Liver (tissue), 3 donors: ENCODE measurements around the gene ADAT2.

Experiments
- FOXA1 ChIP-seq: IDR thresholded peaks from 2 replicates; pipeline ENCODE4 v1.6.1; 2016; ENCODE audit warnings: antibody characterized with exemption
- FOXA2 ChIP-seq: IDR thresholded peaks from 2 replicates; pipeline ENCODE4 v1.6.1; 2016; ENCODE audit warnings: antibody characterized with exemption
- JUND ChIP-seq, 2 donors: IDR thresholded peaks; 2 replicates each; pipeline ENCODE4 v1.6.1; 2016; ENCODE audit warnings: antibody characterized with exemption in 2 of 2
- RAD21 ChIP-seq, 2 donors: IDR thresholded peaks; 2 replicates each; pipeline ENCODE4 v1.6.1; 2016; ENCODE audit warnings: antibody characterized with exemption in 2 of 2, mild to moderate bottlenecking in 2 of 2
- RXRA ChIP-seq, 2 donors: IDR thresholded peaks; 2 replicates each; pipeline ENCODE4 v1.6.1; 2017 to 2018; ENCODE audit warnings: antibody characterized with exemption in 2 of 2, mild to moderate bottlenecking in 1 of 2
- SP1 ChIP-seq: IDR thresholded peaks from 2 replicates; pipeline ENCODE4 v1.6.1; 2018; ENCODE audit warnings: antibody characterized with exemption, mild to moderate bottlenecking
- TAF1 ChIP-seq: conservative IDR thresholded peaks from 2 replicates; pipeline ENCODE4 v1.6.1; 2016; ENCODE audit warnings: antibody characterized with exemption, mild to moderate bottlenecking
- YY1 ChIP-seq: IDR thresholded peaks from 2 replicates; pipeline ENCODE4 v1.6.1; 2016; ENCODE audit warnings: antibody characterized with exemption, mild to moderate bottlenecking
- TF ChIP-seq, protein P1 (sequence below): fragments of 150-350 bp; IDR thresholded peaks from 2 replicates; pipeline ENCODE4 v1.5.1; 2017; ENCODE audit warnings: improper control_type of control experiment, low read depth, low read length; ENCODE audit not compliant: missing input control
- TF ChIP-seq, protein P2 (sequence below): IDR thresholded peaks from 2 replicates; pipeline ENCODE4 v1.6.1; 2016; ENCODE audit warnings: antibody characterized with exemption
- TF ChIP-seq, protein P3 (sequence below): IDR thresholded peaks from 2 replicates; pipeline ENCODE4 v1.6.1; 2016; ENCODE audit warnings: antibody characterized with exemption
- TF ChIP-seq, protein P4 (sequence below): IDR thresholded peaks from 2 replicates; pipeline ENCODE4 v1.6.1; 2016; ENCODE audit warnings: antibody characterized with exemption, mild to moderate bottlenecking
- TF ChIP-seq, protein P5 (sequence below): IDR thresholded peaks from 2 replicates; pipeline ENCODE4 v1.6.1; 2016; ENCODE audit warnings: antibody characterized with exemption
- donor health status: healthy.
- donor health status: healthy.

DNA sequence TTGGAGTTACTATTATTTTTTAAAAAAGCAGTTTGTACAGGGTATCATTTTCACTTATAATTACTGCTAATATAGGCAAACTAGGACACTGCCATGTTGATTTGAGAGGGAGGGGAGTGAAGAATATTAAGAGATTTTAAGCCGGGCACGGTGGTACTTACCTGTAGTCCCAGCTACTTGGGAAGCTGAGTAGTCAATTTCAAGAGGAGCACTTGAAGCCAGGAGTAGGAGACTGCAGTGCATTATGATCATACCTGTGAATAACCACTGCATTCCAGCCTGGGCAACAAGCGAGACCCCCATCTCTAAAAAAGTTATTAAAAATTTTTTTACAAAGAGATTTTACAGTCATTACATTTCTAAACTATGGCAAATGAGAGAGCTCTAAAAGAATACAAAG, 35.7 kb downstream of the ADAT2 start:
- TF ChIP-seq, protein P1, sequence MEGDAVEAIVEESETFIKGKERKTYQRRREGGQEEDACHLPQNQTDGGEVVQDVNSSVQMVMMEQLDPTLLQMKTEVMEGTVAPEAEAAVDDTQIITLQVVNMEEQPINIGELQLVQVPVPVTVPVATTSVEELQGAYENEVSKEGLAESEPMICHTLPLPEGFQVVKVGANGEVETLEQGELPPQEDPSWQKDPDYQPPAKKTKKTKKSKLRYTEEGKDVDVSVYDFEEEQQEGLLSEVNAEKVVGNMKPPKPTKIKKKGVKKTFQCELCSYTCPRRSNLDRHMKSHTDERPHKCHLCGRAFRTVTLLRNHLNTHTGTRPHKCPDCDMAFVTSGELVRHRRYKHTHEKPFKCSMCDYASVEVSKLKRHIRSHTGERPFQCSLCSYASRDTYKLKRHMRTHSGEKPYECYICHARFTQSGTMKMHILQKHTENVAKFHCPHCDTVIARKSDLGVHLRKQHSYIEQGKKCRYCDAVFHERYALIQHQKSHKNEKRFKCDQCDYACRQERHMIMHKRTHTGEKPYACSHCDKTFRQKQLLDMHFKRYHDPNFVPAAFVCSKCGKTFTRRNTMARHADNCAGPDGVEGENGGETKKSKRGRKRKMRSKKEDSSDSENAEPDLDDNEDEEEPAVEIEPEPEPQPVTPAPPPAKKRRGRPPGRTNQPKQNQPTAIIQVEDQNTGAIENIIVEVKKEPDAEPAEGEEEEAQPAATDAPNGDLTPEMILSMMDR = no peak
- TF ChIP-seq, protein P2, sequence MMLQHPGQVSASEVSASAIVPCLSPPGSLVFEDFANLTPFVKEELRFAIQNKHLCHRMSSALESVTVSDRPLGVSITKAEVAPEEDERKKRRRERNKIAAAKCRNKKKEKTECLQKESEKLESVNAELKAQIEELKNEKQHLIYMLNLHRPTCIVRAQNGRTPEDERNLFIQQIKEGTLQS = no peak
- no peak for TF ChIP-seq JUND (IDR thresholded peaks at IDR 0.05)
- TF ChIP-seq FOXA1 = no peak
- TF ChIP-seq, protein P3, sequence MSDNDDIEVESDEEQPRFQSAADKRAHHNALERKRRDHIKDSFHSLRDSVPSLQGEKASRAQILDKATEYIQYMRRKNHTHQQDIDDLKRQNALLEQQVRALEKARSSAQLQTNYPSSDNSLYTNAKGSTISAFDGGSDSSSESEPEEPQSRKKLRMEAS = no peak
- TF ChIP-seq RXRA (IDR thresholded peaks at IDR 0.05) = no peak
- no peak for TF ChIP-seq FOXA2
- no peak for TF ChIP-seq YY1
- no peak for TF ChIP-seq SP1
- TF ChIP-seq TAF1 = no peak
- TF ChIP-seq, protein P4, sequence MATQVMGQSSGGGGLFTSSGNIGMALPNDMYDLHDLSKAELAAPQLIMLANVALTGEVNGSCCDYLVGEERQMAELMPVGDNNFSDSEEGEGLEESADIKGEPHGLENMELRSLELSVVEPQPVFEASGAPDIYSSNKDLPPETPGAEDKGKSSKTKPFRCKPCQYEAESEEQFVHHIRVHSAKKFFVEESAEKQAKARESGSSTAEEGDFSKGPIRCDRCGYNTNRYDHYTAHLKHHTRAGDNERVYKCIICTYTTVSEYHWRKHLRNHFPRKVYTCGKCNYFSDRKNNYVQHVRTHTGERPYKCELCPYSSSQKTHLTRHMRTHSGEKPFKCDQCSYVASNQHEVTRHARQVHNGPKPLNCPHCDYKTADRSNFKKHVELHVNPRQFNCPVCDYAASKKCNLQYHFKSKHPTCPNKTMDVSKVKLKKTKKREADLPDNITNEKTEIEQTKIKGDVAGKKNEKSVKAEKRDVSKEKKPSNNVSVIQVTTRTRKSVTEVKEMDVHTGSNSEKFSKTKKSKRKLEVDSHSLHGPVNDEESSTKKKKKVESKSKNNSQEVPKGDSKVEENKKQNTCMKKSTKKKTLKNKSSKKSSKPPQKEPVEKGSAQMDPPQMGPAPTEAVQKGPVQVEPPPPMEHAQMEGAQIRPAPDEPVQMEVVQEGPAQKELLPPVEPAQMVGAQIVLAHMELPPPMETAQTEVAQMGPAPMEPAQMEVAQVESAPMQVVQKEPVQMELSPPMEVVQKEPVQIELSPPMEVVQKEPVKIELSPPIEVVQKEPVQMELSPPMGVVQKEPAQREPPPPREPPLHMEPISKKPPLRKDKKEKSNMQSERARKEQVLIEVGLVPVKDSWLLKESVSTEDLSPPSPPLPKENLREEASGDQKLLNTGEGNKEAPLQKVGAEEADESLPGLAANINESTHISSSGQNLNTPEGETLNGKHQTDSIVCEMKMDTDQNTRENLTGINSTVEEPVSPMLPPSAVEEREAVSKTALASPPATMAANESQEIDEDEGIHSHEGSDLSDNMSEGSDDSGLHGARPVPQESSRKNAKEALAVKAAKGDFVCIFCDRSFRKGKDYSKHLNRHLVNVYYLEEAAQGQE = no peak
- TF ChIP-seq RAD21 (IDR thresholded peaks at IDR 0.05) = no peak
- TF ChIP-seq, protein P5, sequence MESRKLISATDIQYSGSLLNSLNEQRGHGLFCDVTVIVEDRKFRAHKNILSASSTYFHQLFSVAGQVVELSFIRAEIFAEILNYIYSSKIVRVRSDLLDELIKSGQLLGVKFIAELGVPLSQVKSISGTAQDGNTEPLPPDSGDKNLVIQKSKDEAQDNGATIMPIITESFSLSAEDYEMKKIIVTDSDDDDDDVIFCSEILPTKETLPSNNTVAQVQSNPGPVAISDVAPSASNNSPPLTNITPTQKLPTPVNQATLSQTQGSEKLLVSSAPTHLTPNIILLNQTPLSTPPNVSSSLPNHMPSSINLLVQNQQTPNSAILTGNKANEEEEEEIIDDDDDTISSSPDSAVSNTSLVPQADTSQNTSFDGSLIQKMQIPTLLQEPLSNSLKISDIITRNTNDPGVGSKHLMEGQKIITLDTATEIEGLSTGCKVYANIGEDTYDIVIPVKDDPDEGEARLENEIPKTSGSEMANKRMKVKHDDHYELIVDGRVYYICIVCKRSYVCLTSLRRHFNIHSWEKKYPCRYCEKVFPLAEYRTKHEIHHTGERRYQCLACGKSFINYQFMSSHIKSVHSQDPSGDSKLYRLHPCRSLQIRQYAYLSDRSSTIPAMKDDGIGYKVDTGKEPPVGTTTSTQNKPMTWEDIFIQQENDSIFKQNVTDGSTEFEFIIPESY = no peak
